Measurements from ENCODE around the gene CERS6.

The CERS6 gene

GRCh38 chr2:168624028-168624427 lies 168.0 kb downstream of the CERS6 start:
- DNase-seq (ENCODE audit: low read depth) = no peak
- H3K4me3 ChIP-seq (ENCODE audit: low read depth, low read length) = no peak overlapping the region
- TF ChIP-seq CTCF (IDR thresholded peaks at IDR 0.05; ENCODE audit: low read depth, low read length) = no peak
- TF ChIP-seq MAX (IDR thresholded peaks at IDR 0.05; ENCODE audit: low read depth, low read length) = no peak

GRCh38 chr2:168626096-168626495 lies 170.0 kb downstream of the CERS6 start:
- peak; percentile 67 for DNase-seq (ENCODE audit: low read depth)
- no peak overlapping the region for H3K4me3 ChIP-seq (ENCODE audit: low read depth, low read length)
- peak; percentile 36 for TF ChIP-seq MAX (IDR thresholded peaks at IDR 0.05; ENCODE audit: low read depth, low read length)
- no peak for TF ChIP-seq POLR2A (IDR thresholded peaks at IDR 0.05; ENCODE audit: extremely low read depth, insufficient read length)
- no peak for TF ChIP-seq CTCF (IDR thresholded peaks at IDR 0.05; ENCODE audit: low read depth, low read length)
- peak; percentile 22; the same call in 1 of the 2 replicates for TF ChIP-seq MYC (IDR thresholded peaks at IDR 0.05; ENCODE audit: low read depth, low read length)

GRCh38 chr2:168626647-168627046 lies 170.6 kb downstream of the CERS6 start:
- DNase-seq (ENCODE audit: low read depth) = no peak
- TF ChIP-seq CTCF (IDR thresholded peaks at IDR 0.05; ENCODE audit: low read depth, low read length) (no peak), MYC (IDR thresholded peaks at IDR 0.05; ENCODE audit: low read depth, low read length) (no peak), POLR2A (IDR thresholded peaks at IDR 0.05; ENCODE audit: extremely low read depth, insufficient read length) (no peak), MAX (IDR thresholded peaks at IDR 0.05; ENCODE audit: low read depth, low read length) (no peak)
- H3K4me3 ChIP-seq (ENCODE audit: low read depth, low read length) = no peak overlapping the region

- no peak overlapping the region for H3K4me3 ChIP-seq (ENCODE audit: low read depth, low read length)
- DNase-seq (ENCODE audit: low read depth) = no peak
- no peak for TF ChIP-seq MAX (IDR thresholded peaks at IDR 0.05; ENCODE audit: low read depth, low read length)
- no peak for TF ChIP-seq CTCF (IDR thresholded peaks at IDR 0.05; ENCODE audit: low read depth, low read length)
- no peak for TF ChIP-seq MYC (IDR thresholded peaks at IDR 0.05; ENCODE audit: low read depth, low read length)
- TF ChIP-seq POLR2A (IDR thresholded peaks at IDR 0.05; ENCODE audit: extremely low read depth, insufficient read length) = no peak
Measured at GRCh38 chr2:168632709-168633121, 176.6 kb downstream of the CERS6 start.

GRCh38 chr2:168633200-168633599 lies 177.1 kb downstream of the CERS6 start:
- no peak overlapping the region for H3K4me3 ChIP-seq (ENCODE audit: low read depth, low read length)
- TF ChIP-seq MYC (IDR thresholded peaks at IDR 0.05; ENCODE audit: low read depth, low read length) = no peak
- no peak for DNase-seq (ENCODE audit: low read depth)

GRCh38 chr2:168633895-168634294 lies 177.8 kb downstream of the CERS6 start:
- TF ChIP-seq CTCF (IDR thresholded peaks at IDR 0.05; ENCODE audit: low read depth, low read length) (no peak), MYC (IDR thresholded peaks at IDR 0.05; ENCODE audit: low read depth, low read length) (no peak), MAX (IDR thresholded peaks at IDR 0.05; ENCODE audit: low read depth, low read length) (no peak), POLR2A (IDR thresholded peaks at IDR 0.05; ENCODE audit: extremely low read depth, insufficient read length) (no peak)
- DNase-seq (ENCODE audit: low read depth) = no peak

More at GRCh38 chr2:168633895-168634294, 177.8 kb downstream of the CERS6 start:
- no peak overlapping the region for H3K4me3 ChIP-seq (ENCODE audit: low read depth, low read length)
